HFFc6 (cell line): ENCODE measurements around the gene PDPN. TPM values are rescaled to one million over a fixed set of nuclear protein-coding genes. Genes with fewer than 3 reads are reported as not detected.

Experiments
- DNase-seq: peaks from one replicate; pipeline ENCODE4 v3.0.0-alpha.2; 2018
- H3K27ac Mint-ChIP-seq: 2 replicates; pipeline ENCODE4 v1.8.0; 2020; ENCODE audit warnings: mild to moderate bottlenecking, mixed read lengths
- H3K27me3 Mint-ChIP-seq: 2 replicates; pipeline ENCODE4 v1.8.0; 2021; ENCODE audit warnings: mild to moderate bottlenecking, moderate library complexity, mixed read lengths; ENCODE audit not compliant: insufficient read depth
- H3K36me3 Mint-ChIP-seq: 2 replicates; pipeline ENCODE4 v1.8.0; 2021; ENCODE audit warnings: low read depth, mixed read lengths
- H3K4me1 Mint-ChIP-seq: 2 replicates; pipeline ENCODE4 v1.8.0; 2020; ENCODE audit warnings: low read depth, mixed read lengths
- H3K4me3 Mint-ChIP-seq: 2 replicates; pipeline ENCODE4 v1.8.0; 2020; ENCODE audit warnings: mild to moderate bottlenecking, moderate library complexity, mixed read lengths
- H3K9me3 Mint-ChIP-seq: 2 replicates; pipeline ENCODE4 v1.8.0; 2020; ENCODE audit warnings: mild to moderate bottlenecking, mixed read lengths
- CTCF ChIP-seq: fragments of 200-600 bp; sonication (generic); IDR thresholded peaks from 2 replicates; pipeline ENCODE4 v1.5.0; 2021; ENCODE audit warnings: antibody characterized with exemption, mild to moderate bottlenecking
- total RNA-seq, 6 experiments: library from RNA; stranded (reverse); fragmentation: NEBNext Ultra II Directional; extraction: Animal tissue kit (Norgen Biotek cat#: 25700); gene quantifications; 2 replicates in 1 of 6; 3 replicates in 5 of 6; pipeline ENCODE4 v1.2.3, GENCODE V29; 2021

The PDPN gene
- total RNA-seq, 6 experiments from 2014 or later = not detected

GRCh38 chr1:13643017-13643416 is 59.4 kb downstream of the PDPN start:
- Mint-ChIP-seq H3K4me3 (no peak overlapping the region), H3K4me1 (no peaks in the 10 kb centered on the region), H3K27ac (no peak overlapping the region), H3K27me3 (no peaks in the 10 kb centered on the region; the same call in 1 of the 2 replicates), H3K9me3 (peaks cover 37% of the 10 kb centered on the region), H3K36me3 (peaks cover 5% of the 10 kb centered on the region; the same call in 1 of the 2 replicates)
- no peak for DNase-seq
- TF ChIP-seq CTCF = no peak

DNA sequence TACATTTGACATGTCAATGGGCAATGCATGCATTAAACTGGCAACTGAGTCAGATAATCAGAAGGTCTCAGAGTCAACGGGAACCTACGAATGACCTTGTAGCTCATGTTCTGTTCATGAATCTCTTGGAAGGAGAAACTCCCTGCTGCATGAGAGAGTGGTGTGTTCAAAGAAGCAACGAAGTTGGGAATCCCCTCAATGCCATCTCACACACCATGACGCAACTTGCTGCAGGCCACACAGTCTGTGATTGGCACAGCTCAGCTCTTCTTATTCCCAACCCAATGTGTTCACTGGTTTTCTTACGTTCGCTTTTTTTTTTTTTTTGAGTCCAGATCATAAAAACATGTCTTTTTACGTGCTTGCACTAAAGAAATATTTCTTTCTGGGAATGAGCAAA is 62.9 kb downstream of the PDPN start:
- Mint-ChIP-seq H3K9me3 (peaks cover 40% of the 10 kb centered on the region), H3K4me3 (no peak overlapping the region), H3K4me1 (no peaks in the 10 kb centered on the region), H3K27ac (no peak overlapping the region), H3K36me3 (no peaks in the 10 kb centered on the region; the same call in 1 of the 2 replicates), H3K27me3 (no peaks in the 10 kb centered on the region; the same call in 1 of the 2 replicates)
- TF ChIP-seq CTCF = no peak
- DNase-seq = no peak

- Mint-ChIP-seq H3K36me3 (no peaks in the 10 kb centered on the region; the same call in 1 of the 2 replicates), H3K27ac (no peak overlapping the region), H3K27me3 (no peaks in the 10 kb centered on the region; the same call in 1 of the 2 replicates), H3K4me1 (no peaks in the 10 kb centered on the region), H3K9me3 (peaks cover 32% of the 10 kb centered on the region), H3K4me3 (no peak overlapping the region)
- DNase-seq = no peak
- no peak for TF ChIP-seq CTCF
Measured at GRCh38 chr1:13651279-13651678, 67.6 kb downstream of the PDPN start.

DNA sequence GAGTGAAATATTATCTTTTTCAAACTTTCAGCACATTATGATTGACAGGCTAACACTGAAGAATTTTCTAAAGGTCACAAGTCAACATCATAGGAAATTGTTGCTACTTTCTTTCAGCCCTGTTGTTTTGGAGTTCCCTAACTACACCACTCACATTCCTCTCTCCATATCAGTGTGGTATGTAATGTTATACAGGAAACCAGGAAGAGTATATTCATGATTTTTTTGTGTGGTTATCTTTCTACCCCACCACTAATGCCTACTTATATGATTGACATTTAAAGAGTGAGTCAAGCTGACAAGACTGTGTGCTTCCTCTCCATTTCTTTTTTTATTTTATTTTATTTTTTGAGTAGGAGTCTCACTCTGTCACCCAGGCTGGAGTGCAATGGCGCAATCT is 68.6 kb downstream of the PDPN start:
- Mint-ChIP-seq H3K27ac (no peak overlapping the region), H3K9me3 (peaks cover 33% of the 10 kb centered on the region), H3K27me3 (no peaks in the 10 kb centered on the region; the same call in 1 of the 2 replicates), H3K4me1 (no peaks in the 10 kb centered on the region), H3K36me3 (no peaks in the 10 kb centered on the region; the same call in 1 of the 2 replicates), H3K4me3 (no peak overlapping the region)
- DNase-seq = no peak
- no peak for TF ChIP-seq CTCF

- Mint-ChIP-seq H3K36me3 (peaks cover 4% of the 10 kb centered on the region; the same call in 1 of the 2 replicates), H3K4me3 (no peak overlapping the region), H3K27me3 (peaks cover 6% of the 10 kb centered on the region; the same call in 1 of the 2 replicates), H3K4me1 (no peaks in the 10 kb centered on the region), H3K9me3 (peaks cover 12% of the 10 kb centered on the region), H3K27ac (no peak overlapping the region)
- TF ChIP-seq CTCF = no peak
- no peak for DNase-seq
Measured at GRCh38 chr1:13661539-13661938, 77.9 kb downstream of the PDPN start.
